Adrenal gland (tissue), 12 donors: ENCODE results near the gene CCN5. TPM values are rescaled to one million over a fixed set of nuclear protein-coding genes. Genes with fewer than 3 reads are reported as not detected.
A peak's percentile ranks its signal among the peaks of the same experiment; 100 is the strongest.

ENCODE experiments used
- DNase-seq, 7 donors: peaks; one replicate each; pipeline ENCODE4 v3.0.0-alpha.2; 2019 to 2020
- H3K27ac ChIP-seq, 5 donors: fragments of 200-600 bp; sonication (generic) in 4 of 5; 1 replicate in 3 of 5; 2 replicates in 2 of 5; pipeline versions ENCODE4 v1.5.1 to v1.8.0; 2016 to 2020; ENCODE audit warnings: mild to moderate bottlenecking in 1 of 5
- H3K27me3 ChIP-seq: fragments of 200-600 bp; 2 replicates; pipeline ENCODE4 v1.8.0; 2021
- H3K36me3 ChIP-seq, 2 donors: fragments of 200-600 bp; replicated peaks in 1 of 2; 1 replicate in 1 of 2; 2 replicates in 1 of 2; pipeline versions ENCODE4 v1.5.1 to v1.8.0; 2018 to 2022
- H3K4me1 ChIP-seq, 2 donors: fragments of 200-600 bp; replicated peaks in 1 of 2; 1 replicate in 1 of 2; 2 replicates in 1 of 2; pipeline versions ENCODE4 v1.5.1 to v1.8.0; 2018 to 2021
- H3K4me3 ChIP-seq, 4 donors: fragments of 200-600 bp; sonication (generic) in 3 of 4; one replicate each; pipeline ENCODE4 v1.5.1; 2016 to 2018
- H3K9me3 ChIP-seq, 3 donors: fragments of 200-600 bp; sonication (generic) in 1 of 3; replicated peaks in 1 of 3; 1 replicate in 2 of 3; 2 replicates in 1 of 3; pipeline versions ENCODE4 v1.5.1 to v1.8.0; 2016 to 2021
- CTCF ChIP-seq, 6 experiments: fragments of 450-650 bp in 4 of 6; fragments of 200-600 bp in 2 of 6; sonication (generic) in 1 of 6; IDR thresholded peaks; 1 replicate in 5 of 6; 2 replicates in 1 of 6; pipeline versions ENCODE4 v1.5.1 to v1.8.0; 2016 to 2021; ENCODE audit warnings: antibody characterized with exemption in 6 of 6, mild to moderate bottlenecking in 2 of 6, moderate library complexity in 1 of 6
- POLR2A ChIP-seq, 2 donors: fragments of 450-650 bp; IDR thresholded peaks; one replicate each; pipeline ENCODE4 v1.6.1; 2017; ENCODE audit warnings: antibody characterized with exemption in 2 of 2, mild to moderate bottlenecking in 2 of 2, moderate library complexity in 1 of 2
- WGBS, 4 donors: extraction: QIAGEN DNeasy Blood & Tissue Kit in 2 of 4; methylation state at CpG; one replicate each; pipeline versions ENCODE4 v1.1.5 to v1.1.7; 2013 to 2017; 5-methylcytosine and 5-hydroxymethylcytosine counted together
- intact Hi-C, 2 donors: fragments of 100-400 bp; cut with DNase I; formaldehyde crosslinking; loops; one replicate each; pipeline versions ENCODE4 v1.14.1 to v1.15.0; 2022 to 2023
- polyA plus RNA-seq, 3 donors: library from polyadenylated mRNA; stranded (reverse); fragments of 200-250 nt in 2 of 3; fragments of 350-450 nt in 1 of 3; fragmentation: Illumina TruSeq in 1 of 3; extraction: RNeasy Lipid Tissue Mini Kit (QIAGEN cat#74804) in 1 of 3; gene quantifications; one replicate each; pipeline ENCODE4 v1.2.3, GENCODE V29; 2013 to 2014
- total RNA-seq, 9 donors: library from RNA; depleted of rRNA in 4 of 9; stranded (reverse); fragments of >200 nt in 4 of 9; fragments of 120-200 nt in 1 of 9; fragmentation: NEBNext Ultra II Directional in 1 of 9; extraction: Animal tissue kit (Norgen Biotek cat#: 25700) in 1 of 9; gene quantifications; one replicate each; pipeline versions ENCODE4 v1.1.0 to v1.2.4, GENCODE V29; 2013 to 2023
- donor health status: healthy with polysubstance abuse.
- donor health status: Bipolar disorder and iron deficiency.
- donor health status: DM: yes; HTN: yes; CAD: no.
- donor health status: DM: no; HTN: no; CAD: no.
- donor health status: DM: no; HTN: no; CAD: no.
- donor health status: DM: yes; HTN: yes; CAD: no.

CCN5 gene
- total and polyA plus RNA-seq, 12 donors = 8.0 to 115 (median 52.7) TPM

GRCh38 chr20:44698351-44698750 lies 16.8 kb upstream of the CCN5 start:
- 56 to 66% (median 62%) methylated on average over 2 to 3 of the region's 3 CpGs for WGBS, 4 donors
- Histone ChIP-seq H3K27me3 (no peaks in the 10 kb centered on the region), H3K27ac (no peak overlapping the region), H3K4me1 (peaks cover 25 to 31% of the 10 kb centered on the region in 2 donors), H3K9me3 (no peaks in the 10 kb centered on the region), H3K36me3 (no peaks in the 10 kb centered on the region), H3K4me3 (no peak overlapping the region)
- peak in 1 of 7 donors; percentile 13 for DNase-seq
- intact Hi-C loops = no loop called here
- no peak for TF ChIP-seq POLR2A (IDR thresholded peaks at IDR 0.05)
- TF ChIP-seq CTCF (IDR thresholded peaks at IDR 0.05) = no peak

GRCh38 chr20:44700306-44700705 lies 14.9 kb upstream of the CCN5 start:
- 90 to 95% (median 92%) methylated on average over 6 to 11 of the region's 11 CpGs for whole genome bisulfite sequencing, 4 donors
- Histone ChIP-seq H3K4me1 (peaks cover 26 to 30% of the 10 kb centered on the region in 2 donors), H3K36me3 (no peaks in the 10 kb centered on the region), H3K27ac (no peak overlapping the region), H3K4me3 (no peak overlapping the region), H3K9me3 (no peaks in the 10 kb centered on the region), H3K27me3 (no peaks in the 10 kb centered on the region)
- intact Hi-C loops = no loop called here
- TF ChIP-seq POLR2A (IDR thresholded peaks at IDR 0.05) (no peak), CTCF (IDR thresholded peaks at IDR 0.05) (no peak)
- peak in 1 of 7 donors; percentile 14 for DNase-seq

- peak in 2 of 7 donors; percentile 46 to 54 for DNase-seq
- TF ChIP-seq CTCF (IDR thresholded peaks at IDR 0.05) (no peak), POLR2A (IDR thresholded peaks at IDR 0.05) (no peak)
- Histone ChIP-seq H3K9me3 (no peaks in the 10 kb centered on the region), H3K36me3 (no peaks in the 10 kb centered on the region), H3K4me1 (peaks cover 25 to 26% of the 10 kb centered on the region in 2 donors), H3K27ac (peak overlapping the region in 1 of 5 donors; percentile 40), H3K4me3 (no peak overlapping the region), H3K27me3 (no peaks in the 10 kb centered on the region)
- intact Hi-C loops = no loop called here
- WGBS, 4 donors = 72 to 90% (median 80%) methylated on average over 7 to 15 of the region's 15 CpGs
Measured at GRCh38 chr20:44701118-44701857, 13.9 kb upstream of the CCN5 start.

GRCh38 chr20:44701858-44702256 lies 13.3 kb upstream of the CCN5 start:
- TF ChIP-seq POLR2A (IDR thresholded peaks at IDR 0.05) (no peak), CTCF (IDR thresholded peaks at IDR 0.05) (no peak)
- peak overlapping the region in 1 of 5 donors; percentile 40 for H3K27ac ChIP-seq
- no peaks in the 10 kb centered on the region for H3K9me3 ChIP-seq
- peak in 1 of 7 donors; percentile 14 for DNase-seq
- no peaks in the 10 kb centered on the region for H3K36me3 ChIP-seq
- WGBS, 4 donors = 84 to 91% (median 88%) methylated on average over 7 of the region's 7 CpGs
- intact Hi-C loops = no loop called here
- H3K27me3 ChIP-seq = no peaks in the 10 kb centered on the region
- no peak overlapping the region for H3K4me3 ChIP-seq
- peaks cover 25 to 26% of the 10 kb centered on the region in 2 donors for H3K4me1 ChIP-seq
